RPMI7951 (cell line): ENCODE results near the gene TAF10. TPM values are rescaled to one million over a fixed set of nuclear protein-coding genes. Genes with fewer than 3 reads are reported as not detected.

Experiments used
- DNase-seq: peaks from one replicate; pipeline ENCODE4 v3.0.0-alpha.2; 2012; ENCODE audit warnings: low read depth
- total RNA-seq: library from RNA; depleted of rRNA; stranded (reverse); fragments of >200 nt; shearing (Covaris generic); gene quantifications from 2 replicates; pipeline ENCODE4 v1.2.3, GENCODE V29; 2014

TAF10 gene
- total RNA-seq, 1 experiment from 2014 or later = 81.9 TPM

GRCh38 chr11:6583584-6583983, 28.4 kb downstream of the TAF10 start:
- DNase-seq = no peak

- DNase-seq = no peak
These were observed 32.3 kb downstream of the TAF10 start for GRCh38 chr11:6579681-6580080.

GRCh38 chr11:6578134-6578533, 33.9 kb downstream of the TAF10 start:
- no peak for DNase-seq

- peak; percentile 61 for DNase-seq
These were observed 35.3 kb downstream of the TAF10 start for GRCh38 chr11:6576471-6577373.

GRCh38 chr11:6574816-6575715, 37.0 kb downstream of the TAF10 start:
- no peak for DNase-seq

GRCh38 chr11:6572215-6572614, 39.8 kb downstream of the TAF10 start:
- DNase-seq = peak; percentile 29

- DNase-seq = no peak
These were observed 40.5 kb downstream of the TAF10 start for GRCh38 chr11:6571434-6572008.

- no peak for DNase-seq
These were observed 41.2 kb downstream of the TAF10 start for GRCh38 chr11:6570691-6571427.

- no peak for DNase-seq
These were observed 42.3 kb downstream of the TAF10 start for GRCh38 chr11:6569706-6570105.

- peak; percentile 50 for DNase-seq
These were observed 43.7 kb downstream of the TAF10 start for GRCh38 chr11:6568191-6568918.

GRCh38 chr11:6567371-6567745, 44.7 kb downstream of the TAF10 start:
- no peak for DNase-seq

- no peak for DNase-seq
These were observed 45.2 kb downstream of the TAF10 start for GRCh38 chr11:6566704-6567370.

- DNase-seq = no peak
These were observed 45.9 kb downstream of the TAF10 start for GRCh38 chr11:6565988-6566703.

GRCh38 chr11:6565325-6565724, 46.7 kb downstream of the TAF10 start:
- DNase-seq = no peak

GRCh38 chr11:6563667-6564066, 48.3 kb downstream of the TAF10 start:
- DNase-seq = no peak

GRCh38 chr11:6563121-6563619, 48.8 kb downstream of the TAF10 start:
- no peak for DNase-seq

GRCh38 chr11:6561288-6561687, 50.7 kb downstream of the TAF10 start:
- DNase-seq = no peak
